Ovary (tissue), 3 donors: ENCODE results near the gene SEC22C.

Experiments used
- CTCF ChIP-seq, 3 donors: fragments of 450-650 bp in 2 of 3; fragments of 200-600 bp in 1 of 3; IDR thresholded peaks; one replicate each; pipeline versions ENCODE4 v1.5.1 to v1.8.0; 2016 to 2022; ENCODE audit warnings: antibody characterized with exemption in 3 of 3, mild to moderate bottlenecking in 1 of 3
- EP300 ChIP-seq: sonication (generic); formaldehyde crosslinking; IDR thresholded peaks from one replicate; pipeline ENCODE4 v1.6.1; 2017; ENCODE audit warnings: antibody characterized with exemption
- donor health status: DM: no; HTN: no; CAD: no.

- TF ChIP-seq EP300 (no peak), CTCF (IDR thresholded peaks at IDR 0.05) (no peak)
Measured at GRCh38 chr3:42602961-42603360, 21.2 kb upstream of the SEC22C start.
